Measurements from ENCODE around the gene CARMIL1.

CARMIL1 gene

GRCh38 chr6:25468881-25469280 is 189.7 kb downstream of the CARMIL1 start:
- TF ChIP-seq POU6F1 (CRISPR knock-in tag; IDR thresholded peaks at IDR 0.05; ENCODE audit: borderline replicate concordance, low read depth): no peak
- no peak for ATAC-seq

- TF ChIP-seq CREB5 (CRISPR knock-in tag; IDR thresholded peaks at IDR 0.05; ENCODE audit: low read depth) (no peak), CSDC2 (CRISPR knock-in tag; IDR thresholded peaks at IDR 0.05) (no peak), ARNTL (CRISPR knock-in tag; IDR thresholded peaks at IDR 0.05; ENCODE audit: borderline replicate concordance, low read depth) (no peak), TCF4 (CRISPR knock-in tag; IDR thresholded peaks at IDR 0.05; ENCODE audit: borderline replicate concordance) (no peak), ZNF70 (CRISPR knock-in tag; IDR thresholded peaks at IDR 0.05) (no peak), PPARA (CRISPR knock-in tag; IDR thresholded peaks at IDR 0.05; ENCODE audit: borderline replicate concordance) (no peak), TSHZ2 (CRISPR knock-in tag; IDR thresholded peaks at IDR 0.05) (no peak), PATZ1 (CRISPR knock-in tag; IDR thresholded peaks at IDR 0.05; ENCODE audit: borderline replicate concordance) (no peak), ISL1 (CRISPR knock-in tag; IDR thresholded peaks at IDR 0.05) (no peak), POU6F1 (CRISPR knock-in tag; IDR thresholded peaks at IDR 0.05; ENCODE audit: borderline replicate concordance, low read depth) (no peak), ESRRG (CRISPR knock-in tag; IDR thresholded peaks at IDR 0.05) (no peak), BACH2 (CRISPR knock-in tag; IDR thresholded peaks at IDR 0.05; ENCODE audit: borderline replicate concordance) (no peak), OSR1 (CRISPR knock-in tag; IDR thresholded peaks at IDR 0.05) (no peak), ZNF8 (CRISPR knock-in tag; IDR thresholded peaks at IDR 0.05) (no peak), ZC3H10 (CRISPR knock-in tag; IDR thresholded peaks at IDR 0.05) (no peak), ZNF565 (CRISPR knock-in tag; conservative IDR thresholded peaks at IDR 0.05; ENCODE audit: low read depth) (no peak), SNAI2 (CRISPR knock-in tag; IDR thresholded peaks at IDR 0.05) (no peak), RARB (CRISPR knock-in tag; IDR thresholded peaks at IDR 0.05) (no peak), TOX (CRISPR knock-in tag; IDR thresholded peaks at IDR 0.05; ENCODE audit: borderline replicate concordance) (no peak), ZFP30 (CRISPR knock-in tag; IDR thresholded peaks at IDR 0.05) (no peak)
- ATAC-seq: no peak
Observed at GRCh38 chr6:25469797-25470388, 190.7 kb downstream of the CARMIL1 start.

GRCh38 chr6:25472306-25472705 is 193.1 kb downstream of the CARMIL1 start:
- ATAC-seq: peak; percentile 45; the same call in 1 of the 3 replicates
- TF ChIP-seq SNAI2 (CRISPR knock-in tag; IDR thresholded peaks at IDR 0.05) (no peak), PATZ1 (CRISPR knock-in tag; IDR thresholded peaks at IDR 0.05; ENCODE audit: borderline replicate concordance) (no peak), BACH2 (CRISPR knock-in tag; IDR thresholded peaks at IDR 0.05; ENCODE audit: borderline replicate concordance) (no peak), CREB5 (CRISPR knock-in tag; IDR thresholded peaks at IDR 0.05; ENCODE audit: low read depth) (no peak), ESRRG (CRISPR knock-in tag; IDR thresholded peaks at IDR 0.05) (no peak), CSRNP3 (CRISPR knock-in tag; IDR thresholded peaks at IDR 0.05) (no peak), POU6F1 (CRISPR knock-in tag; IDR thresholded peaks at IDR 0.05; ENCODE audit: borderline replicate concordance, low read depth) (no peak), TOX (CRISPR knock-in tag; IDR thresholded peaks at IDR 0.05; ENCODE audit: borderline replicate concordance) (no peak), CSDC2 (CRISPR knock-in tag; IDR thresholded peaks at IDR 0.05) (no peak)
